C4-2B (cell line): ENCODE measurements around the gene GPX2.

Experiments
- CTCF ChIP-seq: fragments of 450-650 bp; conservative IDR thresholded peaks from 2 replicates; pipeline ENCODE4 v1.5.1; 2017; ENCODE audit warnings: mild to moderate bottlenecking
- ZFX ChIP-seq: fragments of 450-650 bp; IDR thresholded peaks from 2 replicates; pipeline ENCODE4 v1.6.1; 2017

- TF ChIP-seq CTCF = no peak
- no peak for TF ChIP-seq ZFX
These were observed 16.0 kb downstream of the GPX2 start for GRCh38 chr14:64926398-64926995.
